ENCODE data around the gene STX1A.

STX1A gene

GRCh38 chr7:73718905-73719805 is at the start of gene STX1A:
STX1A (minus strand) TSS chr7:73719669; CDS start chr7:73719631, 38 bp downstream.
- DNase-seq (ENCODE audit: low read depth): peak; percentile 55

GRCh38 chr7:73768641-73769480 is 49.4 kb upstream of the STX1A start:
- no peak for DNase-seq (ENCODE audit: low read depth)

- DNase-seq (ENCODE audit: low read depth): no peak
Observed at GRCh38 chr7:73766556-73767229, 47.2 kb upstream of the STX1A start.

- no peak for DNase-seq (ENCODE audit: low read depth)
Observed at GRCh38 chr7:73762659-73762999, 43.2 kb upstream of the STX1A start.

- DNase-seq (ENCODE audit: low read depth): no peak
Observed at GRCh38 chr7:73761854-73762658, 42.6 kb upstream of the STX1A start.

GRCh38 chr7:73758581-73759138 is 39.2 kb upstream of the STX1A start:
- DNase-seq (ENCODE audit: low read depth): no peak

GRCh38 chr7:73749931-73750776 is 30.7 kb upstream of the STX1A start:
- no peak for DNase-seq (ENCODE audit: low read depth)

GRCh38 chr7:73746378-73746777 is 26.9 kb upstream of the STX1A start:
- DNase-seq (ENCODE audit: low read depth): no peak

GRCh38 chr7:73742753-73743641 is 23.5 kb upstream of the STX1A start:
- no peak for DNase-seq (ENCODE audit: low read depth)

GRCh38 chr7:73742338-73742752 is 22.9 kb upstream of the STX1A start:
- DNase-seq (ENCODE audit: low read depth): no peak

- no peak for DNase-seq (ENCODE audit: low read depth)
Observed at GRCh38 chr7:73741600-73741999, 22.1 kb upstream of the STX1A start.

- DNase-seq (ENCODE audit: low read depth): no peak
Observed at GRCh38 chr7:73740771-73741170, 21.3 kb upstream of the STX1A start.

GRCh38 chr7:73740212-73740611 is 20.7 kb upstream of the STX1A start:
- DNase-seq (ENCODE audit: low read depth): no peak

GRCh38 chr7:73739387-73739767 is 19.9 kb upstream of the STX1A start:
- DNase-seq (ENCODE audit: low read depth): no peak

GRCh38 chr7:73738612-73739386 is 19.3 kb upstream of the STX1A start, which contains the start of gene ABHD11:
ABHD11 (minus strand) TSS chr7:73738802; CDS start chr7:73738770, 32 bp downstream.
- DNase-seq (ENCODE audit: low read depth): peak; percentile 99

- DNase-seq (ENCODE audit: low read depth): peak; percentile 56
Observed at GRCh38 chr7:73738220-73738611, 18.7 kb upstream of the STX1A start.

- DNase-seq (ENCODE audit: low read depth): no peak
Observed at GRCh38 chr7:73737491-73738219, 18.2 kb upstream of the STX1A start.

- no peak for DNase-seq (ENCODE audit: low read depth)
Observed at GRCh38 chr7:73736885-73737284, 17.4 kb upstream of the STX1A start.

Data from activated T-cell treated with anti-CD3 and anti-CD28 coated beads for 1 hour (primary cell).